Activated CD8-positive, alpha-beta T cell treated with anti-CD3 and anti-CD28 coated beads, Interleukin-2, amount 10 ng/mL, durations not matched to agents 7 days and 5 days (primary cell): ENCODE results near the gene HEPACAM. TPM values are rescaled to one million over a fixed set of nuclear protein-coding genes. Genes with fewer than 3 reads are reported as not detected.

Experiments used
- ATAC-seq: fragments of 150-1000 bp; cut with Tn5 transposase; one replicate; pipeline ENCODE4 v1.10.0; 2021; ENCODE audit warnings: moderate library complexity
- CTCF ChIA-PET: fragments of 350-600 bp; sonication (Branson Sonifier 250); formaldehyde crosslinking; loops from one replicate; lab custom pipeline; 2021; ENCODE audit warnings: antibody characterized with exemption; lab: Charles Lee
- POLR2A ChIA-PET: fragments of 350-600 bp; sonication (Branson Sonifier 250); formaldehyde crosslinking; loops from one replicate; lab custom pipeline; 2021; ENCODE audit warnings: antibody characterized with exemption; lab: Charles Lee
- DNase-seq: peaks from one replicate; pipeline ENCODE4 v3.0.0-alpha.2; 2020
- H3K27ac Mint-ChIP-seq: one replicate; pipeline ENCODE4 v1.8.0; 2021; ENCODE audit warnings: mild to moderate bottlenecking, mixed read lengths
- H3K27me3 Mint-ChIP-seq: one replicate; pipeline ENCODE4 v1.8.0; 2021; ENCODE audit warnings: low read depth, mixed read lengths
- H3K36me3 Mint-ChIP-seq: one replicate; pipeline ENCODE4 v1.8.0; 2021; ENCODE audit warnings: low read depth, mixed read lengths
- H3K4me1 Mint-ChIP-seq: one replicate; pipeline ENCODE4 v1.8.0; 2021; ENCODE audit warnings: low read depth, mixed read lengths
- H3K4me3 Mint-ChIP-seq: one replicate; pipeline ENCODE4 v1.8.0; 2021; ENCODE audit warnings: mild to moderate bottlenecking, mixed read lengths
- H3K9me3 Mint-ChIP-seq: one replicate; pipeline ENCODE4 v1.8.0; 2022; ENCODE audit warnings: mixed read lengths; ENCODE audit not compliant: insufficient read depth
- total RNA-seq, 2 experiments: library from RNA; stranded (reverse); gene quantifications; one replicate each; pipeline ENCODE4 v1.2.3, GENCODE V29; 2021

HEPACAM gene
- total RNA-seq, 2 experiments from 2014 or later, result not detected

- DNase-seq, result no peak
- H3K4me1 Mint-ChIP-seq, result peaks cover 11% of the 10 kb centered on the region
- no peaks in the 10 kb centered on the region for H3K9me3 Mint-ChIP-seq
- H3K36me3 Mint-ChIP-seq, result no peaks in the 10 kb centered on the region
- POLR2A ChIA-PET, result no interaction called here
- no peak for ATAC-seq
- H3K4me3 Mint-ChIP-seq, result no peak overlapping the region
- CTCF ChIA-PET, result interaction anchor here (0.6 to 1.6 kb wide), 2 partner anchors 18 to 941 kb away, joined by 3 to 6 read pairs; no protein-coding TSS in a partner anchor
- no peak overlapping the region for H3K27ac Mint-ChIP-seq
- peaks cover 38% of the 10 kb centered on the region for H3K27me3 Mint-ChIP-seq
Observed at GRCh38 chr11:124899383-124900145, 36.3 kb downstream of the HEPACAM start.

GRCh38 chr11:124898711-124899110 lies 37.1 kb downstream of the HEPACAM start:
- H3K4me3 Mint-ChIP-seq, result no peak overlapping the region
- POLR2A ChIA-PET, result interaction anchor here (1.0 kb wide), 1 partner anchor 55 kb away, joined by 3 read pairs; no protein-coding TSS in a partner anchor
- CTCF ChIA-PET, result interaction anchor here (0.7 to 1.6 kb wide), 3 partner anchors 17 to 56 kb away, joined by 3 to 6 read pairs (median 3); partner anchors contain the start of gene CCDC15
- no peak overlapping the region for H3K27ac Mint-ChIP-seq
- no peaks in the 10 kb centered on the region for H3K9me3 Mint-ChIP-seq
- peaks cover 34% of the 10 kb centered on the region for H3K27me3 Mint-ChIP-seq
- ATAC-seq, result no peak
- no peak for DNase-seq
- H3K36me3 Mint-ChIP-seq, result no peaks in the 10 kb centered on the region
- H3K4me1 Mint-ChIP-seq, result peaks cover 11% of the 10 kb centered on the region

GRCh38 chr11:124898263-124898680 lies 37.6 kb downstream of the HEPACAM start:
- H3K9me3 Mint-ChIP-seq, result no peaks in the 10 kb centered on the region
- H3K4me1 Mint-ChIP-seq, result peaks cover 11% of the 10 kb centered on the region
- POLR2A ChIA-PET, result interaction anchor here (1.0 kb wide), 1 partner anchor 55 kb away, joined by 3 read pairs; no protein-coding TSS in a partner anchor
- CTCF ChIA-PET, result interaction anchor here (0.6 to 1.6 kb wide), 5 partner anchors 17 to 56 kb away, joined by 3 to 6 read pairs (median 3); partner anchors contain the start of gene CCDC15
- H3K27me3 Mint-ChIP-seq, result peaks cover 31% of the 10 kb centered on the region
- H3K36me3 Mint-ChIP-seq, result no peaks in the 10 kb centered on the region
- ATAC-seq, result no peak
- DNase-seq, result no peak
- no peak overlapping the region for H3K4me3 Mint-ChIP-seq
- no peak overlapping the region for H3K27ac Mint-ChIP-seq

- DNase-seq, result no peak
- Mint-ChIP-seq H3K9me3 (no peaks in the 10 kb centered on the region), H3K27me3 (peaks cover 29% of the 10 kb centered on the region), H3K36me3 (no peaks in the 10 kb centered on the region), H3K27ac (no peak within 1 kb of the TSS), H3K4me1 (peaks cover 11% of the 10 kb centered on the region), H3K4me3 (no peak within 1 kb of the TSS)
- CTCF ChIA-PET, result interaction anchor here (0.6 to 1.6 kb wide), 7 partner anchors 9 to 56 kb away, joined by 3 to 6 read pairs (median 3); partner anchors contain the start of gene CCDC15
- POLR2A ChIA-PET, result interaction anchor here (1.0 kb wide), 1 partner anchor 56 kb away, joined by 3 read pairs; no protein-coding TSS in a partner anchor
- ATAC-seq, result no peak
Observed at GRCh38 chr11:124897674-124898262, 38.1 kb downstream of the HEPACAM start, which contains the start of gene ROBO4. Gene ROBO4, minus strand, starts transcription at chr11:124897865. Its CDS starts 70 bp downstream, at chr11:124897795.

DNA sequence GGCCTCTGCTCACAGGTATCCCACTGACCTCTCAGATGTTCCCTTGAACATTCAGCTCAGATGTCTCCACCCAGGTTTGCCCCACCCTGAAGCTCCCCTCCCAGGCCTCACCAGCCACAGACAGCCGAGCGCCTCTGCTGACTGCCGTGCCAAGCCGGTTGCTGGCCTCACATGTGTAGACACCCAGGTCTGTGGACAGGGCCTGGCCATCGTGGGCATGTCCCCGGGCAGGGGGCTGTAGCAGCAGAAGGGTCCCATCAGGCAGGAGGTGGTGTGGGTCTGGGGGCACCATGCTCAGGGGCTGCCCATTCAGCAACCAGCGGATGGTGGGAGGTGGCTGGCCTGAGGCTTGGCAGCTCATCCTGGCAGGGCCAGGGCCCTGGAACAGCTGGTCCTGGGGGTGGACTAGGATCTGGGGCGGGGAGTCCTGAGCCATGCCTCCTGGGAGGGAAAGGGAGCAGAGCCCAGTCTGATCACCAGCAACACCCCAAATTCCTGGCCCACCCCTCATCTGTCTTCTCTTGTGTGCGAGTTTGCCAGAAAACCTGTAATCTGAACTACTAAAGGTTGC lies 38.9 kb downstream of the HEPACAM start:
- Mint-ChIP-seq H3K4me1 (peaks cover 11% of the 10 kb centered on the region), H3K27me3 (peaks cover 32% of the 10 kb centered on the region), H3K9me3 (no peaks in the 10 kb centered on the region), H3K4me3 (no peak overlapping the region), H3K27ac (no peak overlapping the region), H3K36me3 (no peaks in the 10 kb centered on the region)
- POLR2A ChIA-PET, result no interaction called here
- ATAC-seq, result no peak
- CTCF ChIA-PET, result interaction anchor here (0.7 to 1.0 kb wide), 4 partner anchors 8 to 24 kb away, joined by 3 read pairs; no protein-coding TSS in a partner anchor
- DNase-seq, result no peak

DNA sequence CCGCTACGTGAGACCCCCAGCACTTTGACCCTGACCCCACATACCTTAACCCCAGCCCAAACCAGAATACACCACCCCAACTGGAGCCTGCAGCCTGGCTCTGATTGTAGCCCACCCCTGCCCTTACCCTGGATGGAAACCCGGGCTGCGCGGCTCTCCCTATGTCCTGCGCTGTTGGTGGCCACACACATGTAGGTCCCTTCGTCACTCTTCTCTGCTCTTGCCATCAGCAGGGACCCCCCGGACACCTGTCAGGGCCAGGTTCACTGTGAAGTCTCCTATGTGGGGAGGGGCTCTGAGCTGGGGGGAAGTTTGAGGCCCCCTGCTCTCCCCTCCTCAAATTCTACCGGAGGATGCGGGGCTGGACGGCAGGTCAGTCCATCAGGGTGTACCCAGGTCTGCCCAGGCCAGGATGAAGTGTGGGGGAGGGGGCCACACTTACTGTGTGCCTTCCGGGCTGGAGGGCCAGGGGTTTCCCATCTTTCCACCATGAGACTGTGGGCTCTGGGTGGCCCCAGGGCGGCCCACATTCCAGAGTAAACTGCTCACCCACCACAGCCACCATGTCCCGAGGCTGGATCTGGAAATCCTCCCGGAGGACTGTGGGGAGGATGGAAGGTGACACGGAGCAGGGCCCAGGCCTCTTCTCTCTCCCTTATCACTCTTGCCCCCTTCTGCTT lies 39.6 kb downstream of the HEPACAM start:
- Mint-ChIP-seq H3K27me3 (peaks cover 25% of the 10 kb centered on the region), H3K27ac (no peak overlapping the region), H3K9me3 (no peaks in the 10 kb centered on the region), H3K4me3 (no peak overlapping the region), H3K4me1 (peaks cover 11% of the 10 kb centered on the region), H3K36me3 (no peaks in the 10 kb centered on the region)
- ATAC-seq (no peak), DNase-seq (no peak)
- CTCF ChIA-PET, result interaction anchor here (1.6 kb wide), 1 partner anchor 20 kb away, joined by 7 read pairs; no protein-coding TSS in a partner anchor
- POLR2A ChIA-PET, result no interaction called here

DNA sequence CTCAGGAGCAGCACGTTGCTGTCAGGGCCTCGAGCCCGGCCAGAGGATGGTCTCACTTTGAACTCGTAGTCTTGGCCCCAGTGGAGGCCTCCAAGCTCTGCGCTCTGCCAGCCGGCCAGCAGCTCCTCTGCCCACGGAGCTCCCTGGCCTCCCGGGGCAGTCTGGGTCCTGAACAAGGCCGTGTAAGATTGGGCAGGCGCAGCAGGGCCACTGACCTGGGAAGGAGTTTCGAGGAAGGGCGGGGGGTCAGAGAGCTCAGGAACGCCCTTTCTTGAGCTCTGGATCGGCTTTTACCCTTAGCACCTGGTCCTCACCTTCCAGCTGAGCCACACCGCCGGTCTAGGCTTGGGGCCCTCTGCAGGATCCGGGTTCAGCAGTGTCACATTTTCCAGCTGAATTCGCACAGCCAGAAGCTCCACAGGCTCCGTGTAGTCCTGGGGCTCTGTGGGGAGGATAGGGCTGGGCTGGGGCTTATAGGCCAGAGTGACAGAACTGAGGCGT lies 40.3 kb downstream of the HEPACAM start:
- Mint-ChIP-seq H3K9me3 (no peaks in the 10 kb centered on the region), H3K4me1 (peaks cover 11% of the 10 kb centered on the region), H3K27ac (no peak overlapping the region), H3K27me3 (peaks cover 19% of the 10 kb centered on the region), H3K36me3 (no peaks in the 10 kb centered on the region), H3K4me3 (no peak overlapping the region)
- ATAC-seq (no peak), DNase-seq (no peak)
- CTCF ChIA-PET, result interaction anchor here (1.6 kb wide), 2 partner anchors 13 to 19 kb away, joined by 3 to 7 read pairs; no protein-coding TSS in a partner anchor
- POLR2A ChIA-PET, result no interaction called here

DNA sequence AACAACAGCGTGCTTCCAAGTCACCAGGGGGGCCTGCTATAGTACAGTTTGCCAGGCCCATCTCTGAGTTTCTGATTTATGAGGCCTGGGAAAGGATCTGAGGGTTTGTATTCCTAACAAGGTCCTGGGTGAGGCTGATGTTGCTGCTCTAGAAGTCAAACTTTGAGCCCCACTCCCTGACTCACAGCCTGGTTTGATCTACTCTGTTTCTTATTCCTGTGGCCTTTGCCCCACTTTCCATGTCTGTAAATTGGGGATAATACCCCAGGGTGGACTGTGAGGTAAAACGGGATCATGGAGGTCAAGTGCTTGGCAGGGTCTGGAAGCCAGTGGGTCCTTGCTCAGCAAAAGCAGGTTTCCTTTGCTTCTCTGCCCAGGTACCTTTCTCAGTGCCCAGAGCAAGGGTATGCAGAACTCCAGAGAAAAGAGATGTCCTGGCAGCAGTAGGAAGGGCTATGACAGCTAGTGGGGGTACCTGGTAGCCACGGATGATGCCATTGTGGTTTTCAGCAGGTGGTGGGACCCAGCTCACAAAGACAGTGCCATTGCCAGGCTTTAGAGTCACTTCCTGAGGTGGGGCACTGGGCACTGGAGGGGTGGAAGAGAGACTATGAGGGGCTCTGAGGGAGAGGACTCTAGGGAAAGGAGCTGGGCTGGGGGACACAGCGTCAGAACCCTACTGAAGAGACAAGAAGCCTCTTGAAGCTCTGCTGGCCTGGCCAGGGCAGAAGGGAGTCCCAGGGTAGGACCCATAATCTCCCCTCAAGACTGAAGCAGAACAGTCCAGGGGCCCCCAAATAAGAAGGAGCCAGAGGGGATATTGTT lies 41.0 kb downstream of the HEPACAM start:
- no peak overlapping the region for H3K4me3 Mint-ChIP-seq
- H3K27ac Mint-ChIP-seq, result no peak overlapping the region
- H3K4me1 Mint-ChIP-seq, result peaks cover 11% of the 10 kb centered on the region
- H3K36me3 Mint-ChIP-seq, result no peaks in the 10 kb centered on the region
- ChIA-PET CTCF (interaction anchor here (1.6 kb wide), 2 partner anchors 13 to 18 kb away, joined by 3 to 7 read pairs; no protein-coding TSS in a partner anchor), POLR2A (no interaction called here)
- peaks cover 16% of the 10 kb centered on the region for H3K27me3 Mint-ChIP-seq
- DNase-seq, result no peak
- no peaks in the 10 kb centered on the region for H3K9me3 Mint-ChIP-seq
- ATAC-seq, result no peak

DNA sequence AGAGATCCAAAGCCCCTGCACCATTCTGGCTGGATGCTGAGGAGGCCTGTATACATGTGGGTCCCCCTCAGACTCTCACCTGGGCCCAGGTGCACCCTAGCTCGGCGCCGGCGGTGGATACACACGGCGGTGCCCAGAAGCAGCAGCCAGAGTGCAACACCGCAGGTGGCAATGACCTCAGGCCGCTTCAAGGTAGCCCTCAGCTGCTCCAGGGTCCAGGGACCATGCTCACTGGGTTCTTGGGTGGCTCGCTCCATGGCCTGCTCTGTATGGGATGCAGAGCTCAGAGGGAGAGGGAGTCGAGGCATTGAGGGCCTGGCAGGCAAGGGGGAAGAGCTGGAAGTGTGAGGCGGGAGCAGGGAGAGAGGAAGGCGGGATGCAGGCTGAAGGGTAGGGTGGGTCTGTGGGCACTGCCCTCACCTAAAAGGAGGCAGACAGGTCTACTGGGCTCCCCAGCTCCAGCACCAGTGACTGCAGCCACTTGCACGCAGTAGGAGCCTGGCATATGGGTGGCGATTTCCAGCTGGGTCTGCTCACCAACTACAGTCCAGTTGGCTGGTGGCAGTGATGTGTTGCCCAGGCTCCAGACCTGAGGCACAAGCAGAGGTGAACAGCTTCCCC lies 42.0 kb downstream of the HEPACAM start:
- H3K27ac Mint-ChIP-seq, result no peak overlapping the region
- ChIA-PET CTCF (no interaction called here), POLR2A (no interaction called here)
- peaks cover 11% of the 10 kb centered on the region for H3K4me1 Mint-ChIP-seq
- H3K9me3 Mint-ChIP-seq, result no peaks in the 10 kb centered on the region
- ATAC-seq (no peak), DNase-seq (no peak)
- no peak overlapping the region for H3K4me3 Mint-ChIP-seq
- H3K36me3 Mint-ChIP-seq, result no peaks in the 10 kb centered on the region
- peaks cover 11% of the 10 kb centered on the region for H3K27me3 Mint-ChIP-seq
